ES-I3 (cell line): ENCODE data around the gene LRIF1.
"Not testable (repeated sequence)": the region's sequence is repeated elsewhere in the genome, so short reads cannot be mapped to it uniquely, and the experiment has no call there.

Experiments
- H3K36me3 ChIP-seq: 2 replicates; pipeline ENCODE4 v1.6.1; 2013; ENCODE audit warnings: mild to moderate bottlenecking, low read length, control low read depth, moderate library complexity; ENCODE audit not compliant: insufficient read depth
- H3K4me1 ChIP-seq: 2 replicates; pipeline ENCODE4 v1.6.1; 2013; ENCODE audit warnings: mild to moderate bottlenecking, control low read depth, low read length; ENCODE audit not compliant: insufficient read depth
- H3K9ac ChIP-seq: 2 replicates; pipeline ENCODE4 v1.6.1; 2013; ENCODE audit warnings: low read depth, mild to moderate bottlenecking, low read length, moderate library complexity
- H3K9me3 ChIP-seq: 2 replicates; pipeline ENCODE4 v1.6.1; 2013; ENCODE audit warnings: mild to moderate bottlenecking, low read length, moderate library complexity; ENCODE audit not compliant: control insufficient read depth, insufficient read depth

LRIF1 gene

GRCh38 chr1:110963691-110964454 is at the start of gene LRIF1:
Gene LRIF1 (minus strand): TSS chr1:110963922. CDS start chr1:110963688, 234 bp downstream.
- Histone ChIP-seq H3K9me3 (no peaks in the 10 kb centered on the region), H3K36me3 (no peaks in the 10 kb centered on the region), H3K4me1 (no peaks in the 10 kb centered on the region; the same call in 1 of the 2 replicates), H3K9ac (peak within 1 kb of the TSS; percentile 87)

GRCh38 chr1:111008031-111008430 is 44.3 kb upstream of the LRIF1 start:
- no peaks in the 10 kb centered on the region for H3K4me1 ChIP-seq
- no peaks in the 10 kb centered on the region for H3K9me3 ChIP-seq
- no peaks in the 10 kb centered on the region for H3K36me3 ChIP-seq
- H3K9ac ChIP-seq = no peak overlapping the region

- Histone ChIP-seq H3K9me3 (no peaks in the 10 kb centered on the region), H3K4me1 (no peaks in the 10 kb centered on the region), H3K9ac (no peak overlapping the region), H3K36me3 (no peaks in the 10 kb centered on the region)
Measured at GRCh38 chr1:111006556-111006955, 42.8 kb upstream of the LRIF1 start.

GRCh38 chr1:110999607-111000006 is 35.9 kb upstream of the LRIF1 start:
- not testable (repeated sequence) for H3K36me3 ChIP-seq, H3K9me3 ChIP-seq, H3K9ac ChIP-seq, H3K4me1 ChIP-seq

- H3K9ac ChIP-seq, H3K36me3 ChIP-seq, H3K4me1 ChIP-seq, H3K9me3 ChIP-seq: not testable (repeated sequence)
Measured at GRCh38 chr1:110992329-110992728, 28.6 kb upstream of the LRIF1 start.

GRCh38 chr1:110991295-110991694 is 27.6 kb upstream of the LRIF1 start:
- not testable (repeated sequence) for H3K9ac ChIP-seq, H3K9me3 ChIP-seq, H3K4me1 ChIP-seq, H3K36me3 ChIP-seq

GRCh38 chr1:110990541-110990940 is 26.8 kb upstream of the LRIF1 start:
- Histone ChIP-seq H3K4me1 (no peaks in the 10 kb centered on the region), H3K9ac (no peak overlapping the region), H3K36me3 (no peaks in the 10 kb centered on the region), H3K9me3 (no peaks in the 10 kb centered on the region; the same call in 1 of the 2 replicates)

- Histone ChIP-seq H3K4me1 (no peaks in the 10 kb centered on the region), H3K36me3 (no peaks in the 10 kb centered on the region), H3K9me3 (no peaks in the 10 kb centered on the region; the same call in 1 of the 2 replicates), H3K9ac (no peak overlapping the region)
Measured at GRCh38 chr1:110986407-110986891, 22.7 kb upstream of the LRIF1 start.

- Histone ChIP-seq H3K4me1 (no peaks in the 10 kb centered on the region), H3K9ac (no peak overlapping the region), H3K9me3 (no peaks in the 10 kb centered on the region), H3K36me3 (no peaks in the 10 kb centered on the region)
Measured at GRCh38 chr1:110982320-110982719, 18.6 kb upstream of the LRIF1 start.

- Histone ChIP-seq H3K9me3 (peaks cover 3% of the 10 kb centered on the region; the same call in 1 of the 2 replicates), H3K36me3 (no peaks in the 10 kb centered on the region), H3K9ac (no peak overlapping the region), H3K4me1 (no peaks in the 10 kb centered on the region)
Measured at GRCh38 chr1:110979154-110979553, 15.4 kb upstream of the LRIF1 start.

- H3K36me3 ChIP-seq = no peaks in the 10 kb centered on the region
- H3K9me3 ChIP-seq = peaks cover 3% of the 10 kb centered on the region; the same call in 1 of the 2 replicates
- H3K9ac ChIP-seq = no peak overlapping the region
- H3K4me1 ChIP-seq = no peaks in the 10 kb centered on the region
Measured at GRCh38 chr1:110976089-110976488, 12.4 kb upstream of the LRIF1 start.

- no peaks in the 10 kb centered on the region for H3K36me3 ChIP-seq
- no peaks in the 10 kb centered on the region for H3K4me1 ChIP-seq
- H3K9me3 ChIP-seq = peaks cover 3% of the 10 kb centered on the region; the same call in 1 of the 2 replicates
- no peak overlapping the region for H3K9ac ChIP-seq
Measured at GRCh38 chr1:110975265-110975664, 11.5 kb upstream of the LRIF1 start.

- no peaks in the 10 kb centered on the region for H3K4me1 ChIP-seq
- no peaks in the 10 kb centered on the region for H3K36me3 ChIP-seq
- no peak overlapping the region for H3K9ac ChIP-seq
- no peaks in the 10 kb centered on the region for H3K9me3 ChIP-seq
Measured at GRCh38 chr1:110967256-110967655, 3.5 kb upstream of the LRIF1 start.

GRCh38 chr1:110964455-110964903 is 757 bp upstream of the LRIF1 start:
- H3K4me1 ChIP-seq = no peaks in the 10 kb centered on the region; the same call in 1 of the 2 replicates
- H3K9ac ChIP-seq = peak overlapping the region; percentile 68
- H3K36me3 ChIP-seq = no peaks in the 10 kb centered on the region
- no peaks in the 10 kb centered on the region for H3K9me3 ChIP-seq
